ENCODE results near the gene C3orf85. TPM values are rescaled to one million over a fixed set of nuclear protein-coding genes. Genes with fewer than 3 reads are reported as not detected.

C3orf85 gene
- total RNA-seq, 2 experiments from 2014 or later: not detected

DNA sequence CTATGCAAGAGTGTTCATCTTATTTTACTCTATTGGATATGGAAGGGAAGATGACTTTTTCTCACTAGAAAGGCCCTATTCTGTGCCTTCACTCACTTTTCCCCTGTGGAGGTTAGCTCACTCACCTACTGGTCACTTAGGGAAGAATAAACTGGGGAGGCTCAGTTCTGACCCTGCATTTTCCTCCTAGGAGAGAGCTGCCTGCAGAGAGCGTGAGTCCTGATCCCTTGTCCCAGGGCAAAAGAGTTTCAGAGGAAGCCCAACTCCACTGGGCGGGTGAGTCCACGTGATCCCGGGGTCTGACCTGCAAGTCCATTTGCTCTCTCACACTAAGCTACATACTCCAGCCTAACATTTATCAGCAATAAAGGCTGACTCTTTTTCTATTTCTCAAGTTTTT lies 26.9 kb upstream of the C3orf85 start:
- DNase-seq (no peak), ATAC-seq (ENCODE audit: poor library complexity) (no peak)
- Mint-ChIP-seq H3K36me3 (ENCODE audit: low read depth) (no peaks in the 10 kb centered on the region), H3K27ac (no peak overlapping the region), H3K27me3 (peaks cover 9% of the 10 kb centered on the region), H3K9me3 (no peaks in the 10 kb centered on the region), H3K4me3 (no peak overlapping the region), H3K4me1 (ENCODE audit: low read depth) (no peaks in the 10 kb centered on the region)
- Histone ChIP-seq H3K4me3 (ENCODE audit: low read length) (no peak overlapping the region), H3K36me3 (ENCODE audit: insufficient read depth, low read length) (no peaks in the 10 kb centered on the region), H3K9me3 (ENCODE audit: control insufficient read depth in 1 of 2, insufficient read depth in 1 of 2, low read length in 2 of 2) (no peaks in the 10 kb centered on the region), H3K27ac (ENCODE audit: low read depth in 1 of 2, low read length in 2 of 2) (no peak overlapping the region), H3K27me3 (ENCODE audit: control insufficient read depth in 1 of 2, insufficient read depth in 2 of 2, low read length in 2 of 2) (no peaks in the 10 kb centered on the region), H3K4me1 (ENCODE audit: insufficient read depth, low read length) (no peaks in the 10 kb centered on the region)
- POLR2A ChIA-PET: no interaction called here
- CTCF ChIA-PET: no interaction called here
- TF ChIP-seq, protein P1, sequence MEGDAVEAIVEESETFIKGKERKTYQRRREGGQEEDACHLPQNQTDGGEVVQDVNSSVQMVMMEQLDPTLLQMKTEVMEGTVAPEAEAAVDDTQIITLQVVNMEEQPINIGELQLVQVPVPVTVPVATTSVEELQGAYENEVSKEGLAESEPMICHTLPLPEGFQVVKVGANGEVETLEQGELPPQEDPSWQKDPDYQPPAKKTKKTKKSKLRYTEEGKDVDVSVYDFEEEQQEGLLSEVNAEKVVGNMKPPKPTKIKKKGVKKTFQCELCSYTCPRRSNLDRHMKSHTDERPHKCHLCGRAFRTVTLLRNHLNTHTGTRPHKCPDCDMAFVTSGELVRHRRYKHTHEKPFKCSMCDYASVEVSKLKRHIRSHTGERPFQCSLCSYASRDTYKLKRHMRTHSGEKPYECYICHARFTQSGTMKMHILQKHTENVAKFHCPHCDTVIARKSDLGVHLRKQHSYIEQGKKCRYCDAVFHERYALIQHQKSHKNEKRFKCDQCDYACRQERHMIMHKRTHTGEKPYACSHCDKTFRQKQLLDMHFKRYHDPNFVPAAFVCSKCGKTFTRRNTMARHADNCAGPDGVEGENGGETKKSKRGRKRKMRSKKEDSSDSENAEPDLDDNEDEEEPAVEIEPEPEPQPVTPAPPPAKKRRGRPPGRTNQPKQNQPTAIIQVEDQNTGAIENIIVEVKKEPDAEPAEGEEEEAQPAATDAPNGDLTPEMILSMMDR (IDR thresholded peaks at IDR 0.05): no peak
- intact Hi-C loops (cut with DNase I, micrococcal nuclease): no loop called here

DNA sequence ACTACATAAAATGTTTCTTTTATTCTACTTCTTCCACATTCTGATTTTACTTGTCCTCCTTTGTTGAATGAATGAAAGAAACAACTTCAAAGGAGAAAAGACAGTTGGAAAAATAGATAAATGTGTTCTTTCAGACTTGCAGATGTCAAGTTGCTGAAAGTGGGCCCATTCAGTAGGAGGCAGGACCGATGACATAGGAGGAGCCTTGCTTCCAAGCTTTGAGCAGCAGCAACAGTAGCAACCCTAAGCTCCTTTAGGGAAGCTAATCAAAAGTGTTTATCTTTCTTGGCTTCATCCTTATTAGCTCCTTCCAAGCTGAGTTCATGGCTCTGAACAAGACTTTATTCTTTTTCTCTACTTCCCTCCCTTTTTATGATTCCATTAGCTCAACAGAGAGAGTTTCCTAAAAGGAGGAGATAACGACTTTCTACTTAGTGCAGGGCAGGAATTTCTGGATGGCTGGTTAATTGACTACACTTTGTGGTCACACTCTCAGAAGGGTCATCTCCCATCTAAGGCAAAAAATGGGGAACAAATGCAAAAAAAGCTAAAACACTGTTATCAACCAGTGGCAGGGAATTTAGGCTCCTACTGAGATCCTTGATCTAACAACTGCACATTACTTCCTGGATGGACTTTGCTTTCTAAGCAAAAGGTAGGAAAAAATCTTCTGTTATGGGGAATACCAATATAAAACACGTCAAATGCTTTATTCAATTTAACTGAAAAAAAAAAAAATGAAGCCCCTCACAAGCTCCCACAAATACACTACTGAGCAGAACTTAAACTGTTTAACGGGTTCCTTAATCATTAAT lies 23.4 kb upstream of the C3orf85 start:
- Histone ChIP-seq H3K4me1 (ENCODE audit: insufficient read depth, low read length) (no peaks in the 10 kb centered on the region), H3K36me3 (ENCODE audit: insufficient read depth, low read length) (no peaks in the 10 kb centered on the region), H3K27ac (ENCODE audit: low read depth in 1 of 2, low read length in 2 of 2) (no peak overlapping the region), H3K9me3 (ENCODE audit: control insufficient read depth in 1 of 2, insufficient read depth in 1 of 2, low read length in 2 of 2) (peaks cover 0 to 4% of the 10 kb centered on the region in 2 experiments), H3K4me3 (ENCODE audit: low read length) (no peak overlapping the region), H3K27me3 (ENCODE audit: control insufficient read depth in 1 of 2, insufficient read depth in 2 of 2, low read length in 2 of 2) (no peaks in the 10 kb centered on the region)
- intact Hi-C loops (cut with DNase I, micrococcal nuclease): no loop called here
- Mint-ChIP-seq H3K4me3 (no peak overlapping the region), H3K27me3 (no peaks in the 10 kb centered on the region), H3K4me1 (ENCODE audit: low read depth) (no peaks in the 10 kb centered on the region), H3K9me3 (no peaks in the 10 kb centered on the region), H3K36me3 (ENCODE audit: low read depth) (no peaks in the 10 kb centered on the region), H3K27ac (no peak overlapping the region)
- ATAC-seq (ENCODE audit: poor library complexity) (no peak), DNase-seq (no peak)
- CTCF ChIA-PET: no interaction called here
- TF ChIP-seq, protein P1 (IDR thresholded peaks at IDR 0.05): no peak
- POLR2A ChIA-PET: no interaction called here

DNA sequence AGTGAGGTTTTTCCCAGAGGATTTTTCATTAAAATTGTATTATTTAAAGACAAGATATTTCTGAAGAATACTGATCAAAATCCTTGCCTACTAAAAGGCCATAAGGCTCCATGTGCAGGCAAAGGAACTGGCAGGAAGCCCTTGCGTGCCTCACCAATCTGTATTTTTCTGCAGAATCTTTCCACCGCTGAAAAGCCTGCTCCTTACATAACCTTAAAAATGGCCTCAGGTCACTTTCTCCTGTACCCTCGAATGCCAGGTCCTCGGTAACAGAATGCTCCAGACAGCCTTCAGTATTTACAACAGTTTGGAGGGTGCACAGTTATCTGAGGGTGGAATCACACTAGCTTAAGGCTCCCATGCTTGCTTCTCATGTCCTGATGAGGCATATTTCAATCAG lies 21.8 kb upstream of the C3orf85 start:
- TF ChIP-seq, protein P1 (IDR thresholded peaks at IDR 0.05): no peak
- no peak overlapping the region for H3K4me3 Mint-ChIP-seq
- ATAC-seq (ENCODE audit: poor library complexity) (no peak), DNase-seq (no peak)
- no peaks in the 10 kb centered on the region for H3K9me3 Mint-ChIP-seq
- H3K27ac ChIP-seq (ENCODE audit: low read depth in 1 of 2, low read length in 2 of 2): no peak overlapping the region
- ChIA-PET POLR2A (no interaction called here), CTCF (no interaction called here)
- intact Hi-C loops (cut with DNase I, micrococcal nuclease): no loop called here
- no peak overlapping the region for H3K4me3 ChIP-seq (ENCODE audit: low read length)
- no peaks in the 10 kb centered on the region for H3K36me3 Mint-ChIP-seq (ENCODE audit: low read depth)
- H3K27me3 ChIP-seq (ENCODE audit: control insufficient read depth in 1 of 2, insufficient read depth in 2 of 2, low read length in 2 of 2): no peaks in the 10 kb centered on the region
- H3K27me3 Mint-ChIP-seq: no peaks in the 10 kb centered on the region
- H3K4me1 ChIP-seq (ENCODE audit: insufficient read depth, low read length): no peaks in the 10 kb centered on the region
- no peak overlapping the region for H3K27ac Mint-ChIP-seq
- H3K36me3 ChIP-seq (ENCODE audit: insufficient read depth, low read length): no peaks in the 10 kb centered on the region
- H3K4me1 Mint-ChIP-seq (ENCODE audit: low read depth): no peaks in the 10 kb centered on the region
- peaks cover 0 to 7% of the 10 kb centered on the region in 2 experiments for H3K9me3 ChIP-seq (ENCODE audit: control insufficient read depth in 1 of 2, insufficient read depth in 1 of 2, low read length in 2 of 2)
